Epithelial cell of proximal tubule (primary cell): ENCODE measurements around the gene B3GALNT2. TPM values are rescaled to one million over a fixed set of nuclear protein-coding genes. Genes with fewer than 3 reads are reported as not detected.
"Not testable (repeated sequence)": the region's sequence is repeated elsewhere in the genome, so short reads cannot be mapped to it uniquely, and the experiment has no call there.

Experiments
- DNase-seq: peaks from one replicate; pipeline ENCODE4 v3.0.0-alpha.2; 2011; ENCODE audit warnings: low read depth
- H3K4me3 ChIP-seq: 2 replicates; pipeline ENCODE4 v1.5.1; 2011; ENCODE audit warnings: low read depth, mild to moderate bottlenecking, low read length
- total RNA-seq: library from RNA; depleted of rRNA; stranded (reverse); fragments of >200 nt; gene quantifications from 2 replicates; pipeline ENCODE4 v1.2.3, GENCODE V29; 2015
- TF ChIP-seq, protein P1 (sequence below): conservative IDR thresholded peaks from 2 replicates; pipeline ENCODE4 v1.5.1; 2012; ENCODE audit warnings: low read depth, mild to moderate bottlenecking, low read length

B3GALNT2 gene
- total RNA-seq, 1 donor from 2014 or later, result 16.5 TPM

DNA sequence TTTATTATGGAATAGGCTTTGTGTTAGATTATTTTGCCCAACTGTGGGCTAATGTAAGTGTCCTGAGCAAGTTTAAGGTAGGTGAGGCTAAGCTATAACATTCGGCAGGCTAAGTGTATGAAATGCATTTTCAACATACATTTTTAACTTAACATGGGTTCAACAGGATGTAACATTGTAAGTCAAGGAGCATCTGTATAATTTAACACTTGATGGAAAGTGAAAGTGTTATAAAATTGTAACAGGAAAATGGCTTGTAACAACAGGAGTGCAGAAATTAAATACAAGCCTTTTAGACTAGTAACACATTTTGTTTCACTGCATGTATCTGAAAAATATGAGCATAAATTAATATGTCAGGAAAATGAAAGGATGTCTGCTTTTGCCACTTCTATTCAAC is 42.3 kb downstream of the B3GALNT2 start:
- DNase-seq, result no peak
- TF ChIP-seq, protein P1, sequence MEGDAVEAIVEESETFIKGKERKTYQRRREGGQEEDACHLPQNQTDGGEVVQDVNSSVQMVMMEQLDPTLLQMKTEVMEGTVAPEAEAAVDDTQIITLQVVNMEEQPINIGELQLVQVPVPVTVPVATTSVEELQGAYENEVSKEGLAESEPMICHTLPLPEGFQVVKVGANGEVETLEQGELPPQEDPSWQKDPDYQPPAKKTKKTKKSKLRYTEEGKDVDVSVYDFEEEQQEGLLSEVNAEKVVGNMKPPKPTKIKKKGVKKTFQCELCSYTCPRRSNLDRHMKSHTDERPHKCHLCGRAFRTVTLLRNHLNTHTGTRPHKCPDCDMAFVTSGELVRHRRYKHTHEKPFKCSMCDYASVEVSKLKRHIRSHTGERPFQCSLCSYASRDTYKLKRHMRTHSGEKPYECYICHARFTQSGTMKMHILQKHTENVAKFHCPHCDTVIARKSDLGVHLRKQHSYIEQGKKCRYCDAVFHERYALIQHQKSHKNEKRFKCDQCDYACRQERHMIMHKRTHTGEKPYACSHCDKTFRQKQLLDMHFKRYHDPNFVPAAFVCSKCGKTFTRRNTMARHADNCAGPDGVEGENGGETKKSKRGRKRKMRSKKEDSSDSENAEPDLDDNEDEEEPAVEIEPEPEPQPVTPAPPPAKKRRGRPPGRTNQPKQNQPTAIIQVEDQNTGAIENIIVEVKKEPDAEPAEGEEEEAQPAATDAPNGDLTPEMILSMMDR, result no peak
- no peak overlapping the region for H3K4me3 ChIP-seq

DNA sequence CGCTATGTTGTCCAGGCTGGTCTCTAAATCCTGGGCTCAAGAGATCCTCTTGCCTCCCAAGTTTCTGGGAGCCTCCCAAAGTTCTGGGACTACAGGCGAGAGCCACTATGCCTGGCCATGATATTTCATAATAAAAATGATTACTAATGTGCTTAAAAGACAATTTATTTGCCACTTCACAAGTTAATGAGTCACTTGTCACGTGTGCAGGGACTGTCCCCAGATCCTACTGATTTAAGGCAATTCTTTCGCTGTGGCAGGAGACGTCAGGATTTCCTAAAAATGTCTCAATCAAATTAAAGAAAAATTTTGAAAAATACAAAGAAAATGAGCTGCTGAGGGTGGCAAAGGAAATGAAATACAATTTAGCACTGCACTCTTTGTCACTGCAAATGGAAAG is 43.5 kb downstream of the B3GALNT2 start:
- no peak for DNase-seq
- H3K4me3 ChIP-seq, result no peak overlapping the region
- TF ChIP-seq, protein P1, result no peak

DNA sequence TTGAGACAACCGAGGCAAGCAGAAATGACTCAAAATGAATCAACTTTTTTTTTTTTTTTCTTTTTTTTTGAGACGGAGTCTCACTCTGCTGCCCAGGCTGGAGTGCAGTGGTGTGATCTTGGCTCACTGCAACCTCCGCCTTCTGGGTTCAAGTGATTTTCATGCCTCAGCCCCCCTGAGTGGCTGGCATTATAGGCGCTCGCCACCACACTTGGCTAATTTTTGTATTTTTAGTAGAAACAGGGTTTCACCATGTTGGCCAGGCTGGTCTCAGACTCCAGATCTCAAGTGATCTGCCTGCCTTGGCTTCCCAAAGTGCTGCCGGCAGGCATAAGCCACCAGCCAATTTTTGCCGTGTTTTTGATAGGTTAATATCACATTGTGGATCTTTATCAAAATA is 46.4 kb downstream of the B3GALNT2 start:
- not testable (repeated sequence) for DNase-seq

DNA sequence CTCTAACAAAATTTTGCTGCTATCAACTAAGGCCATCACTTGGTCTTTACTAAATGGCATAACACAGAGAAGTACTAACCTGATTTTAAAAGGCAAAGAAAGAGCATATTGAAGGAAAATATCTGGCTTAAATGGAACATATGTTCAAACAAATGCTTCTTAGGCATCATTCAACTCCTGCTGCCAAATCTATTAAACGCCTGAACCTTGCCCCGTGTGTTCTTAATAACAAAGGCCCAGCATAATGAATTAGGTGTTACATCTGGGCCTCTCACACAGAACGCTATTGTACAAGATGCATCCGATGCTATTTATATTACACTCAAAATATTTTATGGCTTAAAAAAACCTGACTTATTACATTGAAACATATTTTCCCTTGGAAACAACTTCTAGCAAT is 48.4 kb downstream of the B3GALNT2 start:
- no peak for DNase-seq
- TF ChIP-seq, protein P1, result no peak
- H3K4me3 ChIP-seq, result no peak overlapping the region

More for the DNA sequence above, 46.4 kb downstream of the B3GALNT2 start:
- not testable (repeated sequence) for H3K4me3 ChIP-seq

DNA sequence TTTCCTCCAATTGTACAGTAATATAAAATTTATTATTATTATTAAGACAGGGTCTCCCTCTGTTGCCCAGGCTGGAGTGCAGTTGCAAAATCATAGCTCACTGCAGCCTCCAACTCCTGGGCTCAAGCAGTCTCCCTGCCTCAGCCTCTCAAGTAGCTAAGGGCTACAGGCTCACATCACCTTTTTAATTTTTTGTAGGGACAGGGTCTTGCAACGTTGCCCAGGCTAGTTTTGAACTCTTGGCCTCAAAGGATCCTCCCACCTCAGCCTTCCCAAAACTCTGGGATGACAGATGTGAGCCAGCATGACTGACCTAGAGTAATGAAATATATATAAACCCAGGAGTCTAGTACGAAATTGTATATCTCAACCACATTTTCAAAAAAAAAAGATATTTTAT is 49.2 kb downstream of the B3GALNT2 start:
- H3K4me3 ChIP-seq, result no peak overlapping the region
- TF ChIP-seq, protein P1, result no peak
- DNase-seq, result no peak

DNA sequence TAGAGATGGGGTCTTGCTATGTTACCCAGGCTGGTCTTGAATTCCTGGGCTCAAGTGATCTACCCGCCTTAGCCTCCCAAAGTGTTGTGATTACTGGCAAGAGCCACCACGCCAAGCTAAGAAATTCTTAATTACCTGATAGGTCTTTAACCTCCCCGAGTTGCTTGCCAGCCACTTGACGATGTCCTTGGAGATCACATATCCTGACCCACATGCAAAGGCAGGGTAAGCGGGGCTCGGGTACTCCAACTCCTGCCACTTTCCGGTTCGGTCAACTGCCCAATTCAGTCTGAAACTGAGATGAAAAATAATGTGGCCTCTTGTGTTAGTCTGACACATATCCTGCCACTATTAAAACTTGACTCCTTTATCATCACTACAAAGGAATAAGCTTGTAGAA is 50.2 kb downstream of the B3GALNT2 start:
- TF ChIP-seq, protein P1, result no peak
- no peak for DNase-seq
- no peak overlapping the region for H3K4me3 ChIP-seq

DNA sequence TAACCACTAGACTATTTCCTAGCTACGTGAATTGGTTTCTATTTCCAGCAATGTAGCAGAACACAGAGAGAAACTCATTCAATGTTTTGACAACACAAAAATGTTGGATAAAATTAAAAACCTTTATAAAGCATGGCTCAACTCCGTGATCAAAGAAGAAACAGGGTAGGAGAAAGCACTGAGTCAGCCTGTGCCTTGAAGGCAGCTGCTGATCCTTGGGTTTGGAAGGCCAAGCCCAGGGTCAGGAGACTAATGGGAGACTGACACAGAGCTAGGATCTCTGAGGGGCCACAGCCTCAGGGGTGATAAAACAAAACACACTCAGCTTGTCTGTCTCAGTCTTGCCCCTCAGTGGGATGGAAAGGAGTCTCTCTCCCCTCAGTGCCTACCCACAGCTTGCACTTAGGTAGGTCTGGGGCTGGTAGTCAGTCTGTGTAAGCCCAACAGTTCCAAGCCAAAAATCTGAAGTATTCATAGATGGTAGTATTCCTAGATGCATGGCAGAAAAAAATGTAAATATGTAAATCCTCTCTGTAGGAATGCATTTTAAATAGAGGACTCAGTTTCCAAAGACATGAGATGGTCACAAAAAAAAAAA is 53.3 kb downstream of the B3GALNT2 start:
- DNase-seq, result no peak
- TF ChIP-seq, protein P1, result no peak
- no peak overlapping the region for H3K4me3 ChIP-seq
